Glomerular visceral epithelial cell (primary cell): ENCODE data around the gene STX3.
"Not testable (repeated sequence)": the region's sequence is repeated elsewhere in the genome, so short reads cannot be mapped to it uniquely, and the experiment has no call there.

Experiments
- DNase-seq: peaks from one replicate; pipeline ENCODE4 v3.0.0-alpha.2; 2016; ENCODE audit errors: extremely low spot score

Gene STX3

GRCh38 chr11:59842316-59842715 is 87.1 kb downstream of the STX3 start:
- DNase-seq: no peak

- no peak for DNase-seq
Measured at GRCh38 chr11:59845399-59845798, 90.2 kb downstream of the STX3 start, which contains the start of gene CBLIF. TSS of gene CBLIF (minus strand) at chr11:59845499. CDS start at chr11:59845453, 46 bp downstream.

- no peak for DNase-seq
Measured at GRCh38 chr11:59846556-59846955, 91.4 kb downstream of the STX3 start.

- DNase-seq: no peak
Measured at GRCh38 chr11:59847626-59848025, 92.5 kb downstream of the STX3 start.

GRCh38 chr11:59848439-59848838 is 93.3 kb downstream of the STX3 start:
- not testable (repeated sequence) for DNase-seq

DNA sequence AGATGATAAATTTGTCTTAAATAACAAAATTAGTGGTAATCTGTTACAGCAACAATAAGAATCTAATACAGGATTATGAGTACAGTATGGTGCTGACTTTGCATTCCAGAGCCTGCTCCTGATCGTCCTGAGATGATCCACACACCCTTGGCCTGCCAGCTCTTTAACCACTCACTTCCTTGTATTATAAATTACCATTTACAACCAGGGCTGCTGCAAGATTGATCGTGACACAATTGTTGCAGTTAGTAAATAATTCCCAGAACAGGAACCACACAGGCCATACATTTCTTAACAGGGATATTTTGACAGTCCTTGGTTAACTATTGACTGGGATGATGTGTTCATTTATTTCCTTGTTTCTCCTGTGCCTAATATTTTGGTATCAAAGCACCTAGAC is 94.0 kb downstream of the STX3 start:
- DNase-seq: peak; percentile 74

GRCh38 chr11:59849551-59849950 is 94.4 kb downstream of the STX3 start:
- DNase-seq: not testable (repeated sequence)

- DNase-seq: not testable (repeated sequence)
Measured at GRCh38 chr11:59851416-59851815, 96.2 kb downstream of the STX3 start.

- DNase-seq: no peak
Measured at GRCh38 chr11:59854871-59855270, 99.7 kb downstream of the STX3 start.
